Spleen (tissue), 7 donors: ENCODE results near the gene COLEC12.

ENCODE experiments used
- CTCF ChIP-seq, 11 experiments: fragments of 200-600 bp in 7 of 11; fragments of 450-650 bp in 4 of 11; sonication (generic) in 4 of 11; IDR thresholded peaks in 8 of 11; conservative IDR thresholded peaks in 3 of 11; 1 replicate in 7 of 11; 2 replicates in 4 of 11; pipeline versions ENCODE4 v1.4.0 to v1.8.0; 2016 to 2021; ENCODE audit warnings: antibody characterized with exemption in 11 of 11, inconsistent platforms in 4 of 11, mild to moderate bottlenecking in 1 of 11
- POLR2A ChIP-seq, 3 donors: fragments of 450-650 bp; IDR thresholded peaks; one replicate each; pipeline ENCODE4 v1.5.1; 2017; ENCODE audit warnings: antibody characterized with exemption in 3 of 3, mild to moderate bottlenecking in 1 of 3
- donor health status: DM: no; HTN: no; CAD: no; lungs with moderate emphysema.
- donor health status: DM: no; HTN: no; CAD: no.
- donor health status: DM: no; HTN: no; CAD: no.

DNA sequence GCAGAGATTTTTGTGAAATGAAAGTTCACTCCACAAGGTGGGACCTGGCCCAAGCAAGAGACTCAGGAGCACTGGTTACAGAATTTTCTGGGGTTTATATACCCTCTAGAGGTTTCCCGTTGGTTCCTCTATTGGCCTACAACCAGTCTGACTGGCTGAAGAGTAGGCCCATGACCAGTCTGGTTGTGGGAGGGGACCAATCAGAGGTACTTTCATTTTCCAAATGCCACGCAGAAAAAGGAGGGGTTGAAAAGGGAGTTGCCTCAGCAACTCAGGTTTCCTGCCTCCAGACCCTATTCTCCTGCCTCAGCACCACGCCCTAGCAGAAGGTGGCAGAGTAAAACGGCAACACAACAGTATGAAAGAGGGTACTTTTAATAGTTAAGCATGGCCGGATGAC is 98.4 kb downstream of the COLEC12 start:
- TF ChIP-seq CTCF (IDR thresholded peaks at IDR 0.05 in 8 of 11, conservative IDR thresholded peaks at IDR 0.05 in 3 of 11) (no peak), POLR2A (IDR thresholded peaks at IDR 0.05) (no peak)
